Tongue (tissue), 2 donors: Measurements from ENCODE around the gene ZNF160. TPM values are rescaled to one million over a fixed set of nuclear protein-coding genes. Genes with fewer than 3 reads are reported as not detected.
A peak's percentile ranks its signal among the peaks of the same experiment; 100 is the strongest.
"Not testable (repeated sequence)": the region's sequence is repeated elsewhere in the genome, so short reads cannot be mapped to it uniquely, and the experiment has no call there.

Experiments used
- DNase-seq: peaks from one replicate; pipeline ENCODE4 v3.0.0-alpha.2; 2015
- total RNA-seq: library from RNA; depleted of rRNA; stranded (reverse); fragments of >200 nt; gene quantifications from one replicate; pipeline ENCODE4 v1.2.3, GENCODE V29; 2014

ZNF160 gene
- total RNA-seq, 1 donor from 2014 or later: 57.2 TPM

- DNase-seq: no peak
Observed at GRCh38 chr19:53091413-53092254, 11.6 kb downstream of the ZNF160 start.

GRCh38 chr19:53088091-53088490, 15.1 kb downstream of the ZNF160 start:
- no peak for DNase-seq

DNA sequence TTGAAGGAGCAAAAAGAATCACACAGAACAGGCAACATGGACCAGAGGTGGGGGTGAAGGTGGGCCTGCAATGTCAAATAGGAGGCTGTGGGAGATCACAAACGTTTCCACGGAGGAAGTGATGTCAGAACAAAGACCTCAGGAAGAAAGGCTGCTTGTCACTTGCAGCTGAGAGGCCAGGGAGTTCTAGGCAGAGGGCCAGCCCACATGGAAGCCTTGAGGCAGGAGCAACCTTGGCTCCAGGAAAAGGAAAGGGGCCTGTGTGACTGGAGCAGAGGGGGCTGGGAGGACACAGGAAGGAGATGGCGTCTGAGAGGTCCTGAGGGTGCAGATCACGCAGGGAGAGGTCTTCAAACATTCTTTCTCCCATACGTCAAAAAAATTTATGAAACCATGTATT, 16.3 kb downstream of the ZNF160 start:
- peak; percentile 44 for DNase-seq

DNA sequence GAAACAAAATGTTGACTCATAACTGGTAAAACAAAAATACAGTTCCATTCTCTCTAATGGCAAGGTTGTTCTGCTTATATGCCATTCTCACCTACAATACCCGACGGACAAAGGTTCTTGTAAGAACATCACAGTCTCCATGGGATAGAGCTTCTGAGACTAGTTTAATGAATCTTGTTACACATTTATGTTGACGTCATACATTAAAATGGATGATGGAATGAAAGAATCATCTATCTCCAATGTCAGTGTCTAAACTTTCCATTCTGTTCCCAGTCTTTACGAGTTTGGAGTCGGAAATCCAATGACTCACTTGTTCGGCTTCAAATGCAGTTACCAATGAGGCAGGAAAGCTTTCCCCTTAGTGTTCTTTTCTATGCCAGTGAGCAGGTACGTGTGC, 17.7 kb downstream of the ZNF160 start:
- DNase-seq: no peak

GRCh38 chr19:53082929-53083328, 20.3 kb downstream of the ZNF160 start:
- no peak for DNase-seq

- no peak for DNase-seq
Observed at GRCh38 chr19:53079313-53079924, 23.8 kb downstream of the ZNF160 start.

- DNase-seq: no peak
Observed at GRCh38 chr19:53078668-53079067, 24.6 kb downstream of the ZNF160 start.

DNA sequence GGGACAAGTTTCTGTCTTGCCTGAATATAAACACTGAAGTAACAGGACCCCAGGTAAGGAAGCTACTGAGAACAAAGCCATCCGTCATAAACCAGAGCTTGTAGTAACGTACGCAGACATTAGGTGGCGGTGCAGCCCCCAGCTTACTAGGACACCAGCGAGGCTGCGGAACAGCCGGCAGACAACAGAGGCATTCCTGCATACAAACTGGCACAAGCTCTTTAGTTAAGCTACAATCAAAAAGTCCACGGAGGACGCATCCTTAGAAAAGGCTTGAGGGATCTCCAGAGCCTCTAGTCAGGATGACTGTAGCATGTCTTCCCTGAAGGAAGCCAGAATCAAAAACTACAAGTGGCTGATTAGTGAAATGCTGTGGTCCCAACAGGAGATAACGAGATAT, 26.2 kb downstream of the ZNF160 start:
- peak; percentile 84 for DNase-seq

DNA sequence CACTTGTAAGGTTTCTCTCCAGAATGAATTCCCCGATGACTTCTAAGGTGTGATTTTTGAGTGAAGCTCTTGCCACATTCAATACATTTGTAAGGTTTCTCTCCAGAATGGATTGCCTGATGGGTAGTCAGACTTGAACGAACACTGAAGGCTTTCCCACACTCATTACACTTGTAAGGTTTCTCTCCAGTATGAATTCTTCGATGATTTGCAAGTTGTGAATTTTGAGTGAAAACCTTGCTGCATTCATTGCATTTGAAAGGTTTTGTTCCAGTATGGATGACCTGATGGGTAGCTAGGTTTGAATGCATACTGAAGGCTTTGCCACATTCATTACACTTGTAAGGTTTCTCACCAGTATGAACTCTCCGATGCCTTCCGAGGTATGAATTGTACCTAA, 34.4 kb downstream of the ZNF160 start:
- no peak for DNase-seq

DNA sequence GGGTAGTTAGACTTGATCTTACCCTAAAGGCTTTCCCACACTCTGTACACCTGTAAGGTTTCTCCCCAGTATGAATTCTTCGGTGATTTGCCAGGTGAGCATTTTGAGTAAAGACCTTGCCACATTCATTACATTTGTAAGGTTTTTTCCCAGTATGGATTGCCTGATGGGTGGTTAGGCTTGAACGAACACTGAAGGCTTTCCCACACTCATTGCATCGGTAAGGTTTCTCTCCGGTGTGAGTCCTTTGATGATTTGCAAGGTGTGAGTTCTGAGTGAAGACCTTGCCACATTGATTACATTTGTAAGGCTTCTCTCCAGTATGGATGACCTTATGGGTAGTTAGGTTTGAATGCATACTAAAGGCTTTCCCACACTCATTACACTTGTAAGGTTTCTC, 35.0 kb downstream of the ZNF160 start:
- no peak for DNase-seq

DNA sequence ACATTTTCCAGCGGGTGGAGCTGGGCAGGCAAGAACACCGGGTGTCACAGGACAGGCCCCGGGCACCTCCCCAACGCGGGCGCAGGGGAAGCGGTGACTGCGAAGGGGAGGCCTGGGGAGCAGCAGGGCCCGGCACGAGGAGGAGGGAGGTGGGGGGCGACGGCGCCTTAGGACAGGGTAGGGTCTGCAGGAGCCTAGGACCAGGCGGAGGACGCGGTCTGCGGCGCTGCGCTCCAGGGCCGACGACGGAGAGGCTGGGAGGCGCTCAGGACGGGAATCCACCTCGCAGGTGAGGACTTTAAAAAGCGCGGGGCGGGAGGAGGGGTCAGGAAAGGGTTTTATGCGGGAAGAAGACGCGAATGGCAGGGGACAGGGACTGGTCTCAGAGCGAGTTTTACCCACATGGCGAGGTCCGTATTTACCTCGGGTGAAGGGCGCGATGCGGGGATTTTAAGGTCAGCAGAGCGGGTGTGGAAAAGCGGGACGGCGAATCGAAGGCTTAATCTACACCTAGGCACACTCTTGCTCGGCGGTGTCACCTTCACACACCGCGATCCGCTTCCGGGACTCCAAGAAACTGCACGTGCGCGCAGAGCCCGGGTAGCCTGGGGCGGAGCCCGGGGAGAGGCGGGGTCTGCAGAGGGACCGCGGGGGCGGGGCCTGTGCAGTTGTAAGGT, 45.2 kb downstream of the ZNF160 start:
- DNase-seq: peak; percentile 64

DNA sequence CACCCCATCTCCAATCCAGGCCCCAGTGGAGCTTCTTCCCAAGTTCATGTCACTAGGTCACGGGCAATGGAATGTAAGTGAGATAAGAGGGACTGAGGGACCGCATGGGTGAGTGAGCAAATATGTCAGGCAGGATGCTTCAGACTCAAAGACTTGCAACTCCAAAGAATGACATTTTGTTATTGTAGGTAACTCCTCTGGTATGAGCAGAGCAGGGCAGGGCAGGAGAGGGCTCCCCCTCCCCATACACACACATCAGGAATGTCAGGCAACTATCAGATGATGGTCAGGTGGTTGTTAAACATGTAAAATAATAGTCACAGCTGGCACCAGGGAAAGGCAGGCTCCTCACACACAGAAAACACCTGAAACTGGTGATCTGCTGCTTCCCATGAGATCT, 48.1 kb downstream of the ZNF160 start:
- no peak for DNase-seq

DNA sequence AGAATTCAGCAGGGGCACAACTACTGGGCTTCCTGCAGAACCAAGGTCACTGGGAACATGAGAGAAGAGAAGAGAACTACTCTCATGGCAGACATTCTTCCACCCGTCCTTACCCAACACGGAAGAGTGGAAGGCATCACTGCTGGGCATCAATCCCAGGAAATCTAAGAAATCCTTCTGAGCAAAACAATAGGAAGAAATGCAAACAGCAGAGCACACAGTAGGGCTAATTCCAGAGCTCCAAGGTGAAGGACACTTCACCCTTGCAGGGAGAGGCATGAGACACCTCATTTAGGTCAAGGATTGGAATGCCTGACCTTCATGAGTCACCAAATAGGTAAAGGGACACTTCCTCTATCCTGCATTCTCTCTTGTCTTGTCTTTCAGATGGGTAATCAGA, 55.8 kb downstream of the ZNF160 start:
- DNase-seq: no peak

DNA sequence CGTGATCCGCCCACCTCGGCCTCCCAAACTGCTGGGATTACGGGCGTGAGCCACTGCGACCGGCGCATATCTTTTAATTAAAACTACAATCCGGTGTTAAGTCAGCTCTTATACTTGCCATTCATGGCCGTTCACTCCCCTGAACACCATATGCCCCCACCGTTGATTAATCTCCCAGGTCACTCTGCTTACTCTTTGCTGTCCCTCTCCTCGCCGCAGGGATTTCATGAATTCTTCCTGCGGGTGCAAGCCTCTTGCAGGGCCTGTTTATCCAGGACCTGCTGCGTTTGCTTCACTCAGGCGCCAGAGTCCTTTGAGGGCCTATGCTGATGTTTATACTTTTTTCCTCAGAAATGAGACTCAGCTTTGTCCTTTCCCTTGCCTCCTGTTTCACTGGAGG, 57.7 kb downstream of the ZNF160 start:
- DNase-seq: no peak

- no peak for DNase-seq
Observed at GRCh38 chr19:53041366-53041765, 61.9 kb downstream of the ZNF160 start.

DNA sequence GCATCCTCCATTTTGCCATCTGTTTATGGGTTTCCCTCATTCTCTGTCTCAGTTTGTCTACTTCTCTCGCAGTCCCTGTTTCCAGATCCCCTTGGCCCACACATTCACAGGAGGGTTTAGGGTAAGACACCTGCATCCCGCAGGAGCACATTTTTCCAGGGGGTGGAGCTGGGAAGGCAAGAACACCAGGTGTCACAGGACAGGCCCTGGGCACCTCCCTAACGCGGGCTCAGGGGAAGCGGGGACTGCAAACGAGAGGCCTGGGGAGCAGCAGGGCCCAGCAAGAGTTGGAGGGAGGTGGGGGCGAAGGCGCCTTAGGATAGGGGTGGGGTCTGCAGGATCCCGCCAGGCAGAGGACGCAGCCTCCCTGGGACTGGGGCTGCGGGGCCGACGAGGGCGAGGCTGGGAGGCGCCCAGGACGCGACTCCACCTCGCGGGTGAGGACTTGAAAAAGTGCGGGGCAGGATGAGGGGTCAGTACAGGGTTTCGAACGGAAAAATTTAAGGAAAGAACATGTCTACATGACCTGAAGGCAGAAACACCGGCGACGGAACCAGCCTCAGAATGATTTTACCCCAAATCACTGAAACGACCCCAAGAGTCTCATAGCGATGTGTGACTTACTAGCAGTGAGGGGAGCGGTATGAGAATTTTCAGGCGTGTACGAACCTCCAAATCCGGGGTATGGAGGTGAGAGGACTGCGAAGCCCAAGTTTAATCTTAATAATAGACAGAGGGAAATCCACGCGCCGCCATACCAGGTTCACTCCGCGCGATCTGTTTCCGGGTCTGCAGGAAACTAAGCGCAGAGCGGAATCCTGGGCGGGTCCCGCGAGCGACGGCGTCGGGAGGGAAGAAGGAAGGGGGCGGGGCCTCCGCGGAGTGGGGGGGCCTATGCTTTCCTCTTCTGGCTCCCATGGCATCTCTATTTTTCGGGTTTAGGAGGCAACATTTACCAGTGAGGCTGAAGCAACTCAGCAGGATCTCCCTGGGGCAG, 65.8 kb downstream of the ZNF160 start:
- peak; percentile 58 for DNase-seq

GRCh38 chr19:53034948-53035675, 68.1 kb downstream of the ZNF160 start:
- no peak for DNase-seq

GRCh38 chr19:53034054-53034453, 69.2 kb downstream of the ZNF160 start:
- no peak for DNase-seq

DNA sequence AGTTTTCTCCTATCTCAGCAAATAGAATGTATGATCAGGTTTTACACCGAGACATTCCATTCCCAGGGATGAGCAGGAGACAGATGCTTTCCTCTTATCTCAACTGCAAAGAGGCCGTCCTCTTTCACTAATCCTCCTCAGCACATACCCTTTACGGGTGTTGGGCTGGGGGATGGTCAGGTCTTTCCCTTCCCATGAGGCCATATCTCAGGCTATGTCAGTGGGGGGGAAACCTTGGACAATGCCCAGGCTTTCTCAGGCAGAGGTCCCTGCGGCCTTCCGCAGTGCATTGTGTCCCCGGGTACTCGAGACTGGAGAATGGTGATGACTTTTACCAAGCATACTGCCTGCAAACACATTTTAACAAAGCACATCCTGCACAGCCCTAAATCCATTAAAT, 74.9 kb downstream of the ZNF160 start:
- DNase-seq: not testable (repeated sequence)

DNA sequence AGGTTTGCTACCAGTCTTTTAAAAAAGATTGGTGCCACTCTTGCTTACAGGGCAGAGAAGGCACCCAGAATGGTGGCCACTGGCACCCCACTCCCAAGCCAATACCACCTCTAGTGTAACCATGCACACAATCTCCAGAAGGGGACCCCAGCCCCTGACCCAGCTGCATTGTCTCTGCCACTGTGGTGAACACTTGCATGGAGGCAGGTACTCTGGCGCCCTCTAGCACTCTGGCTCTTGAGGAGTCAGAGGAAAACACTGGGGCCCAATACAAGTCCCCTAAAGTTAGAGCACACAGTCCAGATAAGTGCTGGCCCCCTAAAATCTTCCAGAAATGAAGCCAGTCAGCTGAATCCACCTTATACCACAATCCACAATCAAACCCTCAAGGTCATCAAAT, 83.5 kb downstream of the ZNF160 start:
- no peak for DNase-seq
